H9 (cell line): ENCODE data around the gene PPP2CA. TPM values are rescaled to one million over a fixed set of nuclear protein-coding genes. Genes with fewer than 3 reads are reported as not detected.
A peak's percentile ranks its signal among the peaks of the same experiment; 100 is the strongest.

Experiments used
- DNase-seq: peaks from one replicate; pipeline ENCODE4 v3.0.0-alpha.2; 2017
- H2AFZ ChIP-seq: one replicate; pipeline ENCODE4 v1.6.1; 2013; ENCODE audit warnings: mild to moderate bottlenecking, low read length, control low read depth, moderate library complexity
- H2AK5ac ChIP-seq: 2 replicates; pipeline ENCODE4 v1.6.1; 2013; ENCODE audit warnings: low read length, control low read depth, mixed read lengths; ENCODE audit not compliant: insufficient read length
- H2BK120ac ChIP-seq: one replicate; pipeline ENCODE4 v1.6.1; 2013; ENCODE audit warnings: low read depth, mild to moderate bottlenecking, low read length, control low read depth, inconsistent platforms; ENCODE audit not compliant: poor library complexity, severe bottlenecking
- H2BK12ac ChIP-seq: 2 replicates; pipeline ENCODE4 v1.6.1; 2013; ENCODE audit warnings: low read length, control low read depth, mixed read lengths, low read depth; ENCODE audit not compliant: insufficient read length
- H2BK15ac ChIP-seq: 2 replicates; pipeline ENCODE4 v1.6.1; 2013; ENCODE audit warnings: low read depth, low read length, control low read depth
- H2BK20ac ChIP-seq: one replicate; pipeline ENCODE4 v1.6.1; 2013; ENCODE audit warnings: low read depth, mild to moderate bottlenecking, low read length, control low read depth, inconsistent platforms; ENCODE audit not compliant: poor library complexity, severe bottlenecking
- H2BK5ac ChIP-seq: 2 replicates; pipeline ENCODE4 v1.6.1; 2013; ENCODE audit warnings: low read length, control low read depth, mixed read lengths; ENCODE audit not compliant: insufficient read length
- H3K14ac ChIP-seq: 2 replicates; pipeline ENCODE4 v1.6.1; 2013; ENCODE audit warnings: low read length, control low read depth; ENCODE audit not compliant: insufficient read depth
- H3K18ac ChIP-seq: 2 replicates; pipeline ENCODE4 v1.6.1; 2013; ENCODE audit warnings: low read depth, mild to moderate bottlenecking, mixed read lengths, low read length, control low read depth; ENCODE audit not compliant: insufficient read length
- H3K23ac ChIP-seq: 2 replicates; pipeline ENCODE4 v1.6.1; 2013; ENCODE audit warnings: low read length, control low read depth, mixed read lengths, low read depth; ENCODE audit not compliant: insufficient read length
- H3K23me2 ChIP-seq: 2 replicates; pipeline ENCODE4 v1.6.1; 2013; ENCODE audit warnings: low read depth, mild to moderate bottlenecking, mixed read lengths, low read length, control low read depth; ENCODE audit not compliant: insufficient read length, poor library complexity, severe bottlenecking
- H3K27ac ChIP-seq: 2 replicates; pipeline ENCODE4 v1.5.1; 2013; ENCODE audit warnings: low read length, control low read depth, mixed read lengths, low read depth; ENCODE audit not compliant: insufficient read length
- H3K27me3 ChIP-seq: 2 replicates; pipeline ENCODE4 v1.6.1; 2013; ENCODE audit warnings: low read length, control low read depth, inconsistent platforms; ENCODE audit not compliant: insufficient read depth
- H3K4ac ChIP-seq: 2 replicates; pipeline ENCODE4 v1.6.1; 2013; ENCODE audit warnings: low read depth, mild to moderate bottlenecking, control low read depth, inconsistent platforms, low read length, moderate library complexity
- H3K4me1 ChIP-seq: 2 replicates; pipeline ENCODE4 v1.6.1; 2013; ENCODE audit warnings: low read length, control low read depth, inconsistent platforms; ENCODE audit not compliant: insufficient read depth
- H3K4me2 ChIP-seq: 2 replicates; pipeline ENCODE4 v1.6.1; 2013; ENCODE audit warnings: low read length, control low read depth, mixed read lengths; ENCODE audit not compliant: insufficient read length, insufficient read depth
- H3K56ac ChIP-seq: 2 replicates; pipeline ENCODE4 v1.6.1; 2013; ENCODE audit warnings: low read depth, mild to moderate bottlenecking, mixed read lengths, low read length, control low read depth; ENCODE audit not compliant: insufficient read length
- H3K79me1 ChIP-seq: 2 replicates; pipeline ENCODE4 v1.6.1; 2013; ENCODE audit warnings: low read depth, mild to moderate bottlenecking, moderate library complexity, low read length, control low read depth, inconsistent platforms; ENCODE audit not compliant: insufficient read depth, poor library complexity, severe bottlenecking
- H3K79me2 ChIP-seq: 2 replicates; pipeline ENCODE4 v1.6.1; 2013; ENCODE audit warnings: low read length, control low read depth, inconsistent platforms; ENCODE audit not compliant: insufficient read depth
- H3K9ac ChIP-seq: 2 replicates; pipeline ENCODE4 v1.6.1; 2013; ENCODE audit warnings: low read length, control low read depth, mixed read lengths; ENCODE audit not compliant: insufficient read length; ENCODE audit errors: extremely low read depth
- H3K9me3 ChIP-seq: one replicate; pipeline ENCODE4 v1.6.1; 2013; ENCODE audit warnings: low read depth, low read length, inconsistent platforms; ENCODE audit not compliant: control insufficient read depth
- H3T11ph ChIP-seq: one replicate; pipeline ENCODE4 v1.6.1; 2013; ENCODE audit warnings: mild to moderate bottlenecking, low read length, control low read depth, inconsistent platforms
- H4K20me1 ChIP-seq: one replicate; pipeline ENCODE4 v1.6.1; 2013; ENCODE audit not compliant: control insufficient read depth, insufficient read length, insufficient read depth
- H4K5ac ChIP-seq: 2 replicates; pipeline ENCODE4 v1.6.1; 2013; ENCODE audit warnings: low read depth, mild to moderate bottlenecking, mixed read lengths, low read length, control low read depth; ENCODE audit not compliant: insufficient read length
- H4K8ac ChIP-seq: replicated peaks from 2 replicates; pipeline ENCODE4 v1.6.1; 2013; ENCODE audit warnings: low read length, control low read depth, mixed read lengths, low read depth; ENCODE audit not compliant: insufficient read length
- H4K91ac ChIP-seq: 2 replicates; pipeline ENCODE4 v1.6.1; 2013; ENCODE audit warnings: low read depth, mild to moderate bottlenecking, moderate library complexity, mixed read lengths, low read length, control low read depth; ENCODE audit not compliant: insufficient read length
- H3K27ac Mint-ChIP-seq, 3 experiments: 2 replicates in 2 of 3; 3 replicates in 1 of 3; pipeline ENCODE4 v1.8.0; 2020 to 2021; ENCODE audit warnings: mixed read lengths in 3 of 3, mild to moderate bottlenecking in 1 of 3, moderate library complexity in 1 of 3
- H3K27me3 Mint-ChIP-seq: 2 replicates; pipeline ENCODE4 v1.8.0; 2021; ENCODE audit warnings: low read depth, mild to moderate bottlenecking, moderate library complexity, mixed read lengths
- H3K36me3 Mint-ChIP-seq, 3 experiments: 2 replicates in 2 of 3; 3 replicates in 1 of 3; pipeline ENCODE4 v1.8.0; 2020 to 2021; ENCODE audit warnings: low read depth in 3 of 3, mixed read lengths in 3 of 3; ENCODE audit not compliant: insufficient read depth in 1 of 3
- H3K4me1 Mint-ChIP-seq, 2 experiments: 2 replicates each; pipeline ENCODE4 v1.8.0; 2020; ENCODE audit warnings: mixed read lengths in 2 of 2
- H3K4me3 Mint-ChIP-seq, 2 experiments: 2 replicates in 1 of 2; 3 replicates in 1 of 2; pipeline ENCODE4 v1.8.0; 2020 to 2021; ENCODE audit warnings: mild to moderate bottlenecking in 2 of 2, mixed read lengths in 2 of 2, moderate library complexity in 1 of 2
- H3K9me3 Mint-ChIP-seq, 2 experiments: 2 replicates in 1 of 2; 3 replicates in 1 of 2; pipeline ENCODE4 v1.8.0; 2020; ENCODE audit warnings: mild to moderate bottlenecking in 2 of 2, mixed read lengths in 2 of 2, moderate library complexity in 1 of 2
- CTCF ChIP-seq: fragments of 200-600 bp; sonication (generic); conservative IDR thresholded peaks from 3 replicates; pipeline ENCODE4 v1.8.0; 2021; ENCODE audit warnings: antibody characterized with exemption, mild to moderate bottlenecking
- WGBS: extraction: QIAGEN DNeasy Blood & Tissue Kit; methylation state at CpG from one replicate; pipeline ENCODE4 v1.1.7; 2013; ENCODE audit warnings: missing lambda C conversion rate, low lambda C conversion rate, mixed read lengths; ENCODE audit not compliant: insufficient read length; ENCODE audit errors: extremely low coverage; 5-methylcytosine and 5-hydroxymethylcytosine counted together
- total RNA-seq: library from RNA; stranded (reverse); gene quantifications from 2 replicates; pipeline ENCODE4 v1.2.1, GENCODE V29; 2021

Gene PPP2CA
- total RNA-seq, 1 experiment from 2014 or later, result 244 TPM

- Histone ChIP-seq H2BK5ac (no peak overlapping the region), H2BK12ac (no peak overlapping the region), H4K91ac (no peak overlapping the region), H3K18ac (peak overlapping the region; percentile 95), H3K79me1 (peaks cover 5% of the 10 kb centered on the region), H3K27me3 (no peaks in the 10 kb centered on the region), H3T11ph (no peak overlapping the region), H3K23me2 (peaks cover 11% of the 10 kb centered on the region), H2BK20ac (no peak overlapping the region), H3K4ac (no peak overlapping the region), H3K56ac (no peak overlapping the region), H4K20me1 (peaks cover 3% of the 10 kb centered on the region), H3K27ac (peak overlapping the region; percentile 2), H3K23ac (no peak overlapping the region), H3K4me1 (peaks cover 3% of the 10 kb centered on the region), H3K79me2 (peaks cover 18% of the 10 kb centered on the region), H4K8ac (no peak overlapping the region), H3K14ac (peak overlapping the region; percentile 96), H3K9me3 (no peaks in the 10 kb centered on the region), H3K4me2 (peak overlapping the region; percentile 86), H2BK15ac (no peak overlapping the region), H2BK120ac (no peak overlapping the region), H2AFZ (no peak overlapping the region), H2AK5ac (no peak overlapping the region), H4K5ac (peak overlapping the region; percentile 15), H3K9ac (peak overlapping the region; percentile 93)
- Mint-ChIP-seq H3K4me1 (peaks cover 14 to 17% of the 10 kb centered on the region in 2 experiments), H3K27ac (peak overlapping the region; percentile 97 to 98 (median 98)), H3K4me3 (peak overlapping the region; percentile 93 to 97), H3K27me3 (no peaks in the 10 kb centered on the region), H3K36me3 (peaks cover 9 to 16% (median 13%) of the 10 kb centered on the region in 3 experiments; a peak in 6 of 7 replicates), H3K9me3 (no peaks in the 10 kb centered on the region)
- no peak for DNase-seq
- no CpG with 5 or more reads among the region's 29 CpGs for whole genome bisulfite sequencing
- no peak for TF ChIP-seq CTCF
Measured at GRCh38 chr5:134177369-134178095, 48.3 kb downstream of the PPP2CA start.
